ENCODE data around the gene ZNF611. TPM values are rescaled to one million over a fixed set of nuclear protein-coding genes. Genes with fewer than 3 reads are reported as not detected.
"Not testable (repeated sequence)": the region's sequence is repeated elsewhere in the genome, so short reads cannot be mapped to it uniquely, and the experiment has no call there.

The ZNF611 gene
- total RNA-seq, 1 experiment from 2014 or later: 7.5 TPM

DNA sequence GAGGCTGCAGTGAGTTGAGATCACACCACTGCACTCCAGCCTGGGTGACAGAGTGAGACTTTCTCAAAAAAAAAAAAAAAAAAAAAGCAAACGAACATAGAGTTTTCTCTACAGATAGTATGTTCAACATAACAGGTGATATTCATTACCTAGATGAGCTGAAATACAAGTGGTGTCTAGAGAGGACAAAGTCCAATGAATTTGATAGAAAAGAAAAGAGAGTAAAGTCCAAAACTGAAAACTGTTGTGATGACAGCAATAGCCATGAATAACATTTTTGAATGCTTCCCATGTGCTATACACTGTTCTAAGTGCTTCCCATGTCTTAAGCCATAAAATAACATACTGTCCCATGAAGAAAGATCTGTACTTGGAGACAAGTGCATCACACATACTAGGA lies 53.6 kb downstream of the ZNF611 start:
- DNase-seq (ENCODE audit: low spot score): not testable (repeated sequence)

DNA sequence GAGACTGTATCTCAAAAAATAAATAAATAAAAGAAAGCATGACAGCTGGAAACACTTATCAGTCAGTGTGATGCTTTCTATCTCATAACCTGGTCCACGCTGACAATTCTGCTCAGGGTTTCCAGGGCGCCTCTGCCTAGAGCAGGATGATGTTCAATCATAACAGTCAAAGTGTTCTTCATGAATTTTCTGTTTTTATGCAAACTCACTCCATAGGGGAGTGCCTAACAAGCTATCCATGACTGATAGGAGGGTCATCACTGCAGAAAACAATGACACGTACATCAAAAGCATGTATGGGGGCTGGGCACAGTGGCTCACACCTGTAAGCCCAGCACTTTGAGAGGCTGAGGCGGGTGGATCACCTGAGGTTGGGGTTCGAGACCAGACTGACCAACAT lies 55.2 kb downstream of the ZNF611 start:
- DNase-seq (ENCODE audit: low spot score): no peak

DNA sequence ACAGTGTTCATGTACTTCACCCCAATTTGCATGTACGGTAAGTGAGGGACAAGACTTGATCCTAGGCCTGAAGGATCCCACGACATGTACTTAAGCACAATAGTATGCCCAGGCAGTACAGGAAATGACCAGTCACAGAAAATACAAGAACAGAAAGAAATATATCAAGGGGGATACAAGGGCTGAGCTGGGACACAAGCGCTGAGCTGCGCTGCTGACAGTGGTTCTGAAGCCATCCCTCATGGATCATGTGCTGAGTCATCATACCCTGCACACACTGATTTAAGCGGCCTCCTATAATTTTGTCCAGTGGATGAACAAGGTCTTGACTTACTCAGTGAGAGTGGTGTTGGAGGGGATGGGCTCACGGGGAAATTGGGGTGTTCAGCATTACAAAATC lies 59.6 kb downstream of the ZNF611 start:
- not testable (repeated sequence) for DNase-seq (ENCODE audit: low spot score)

DNA sequence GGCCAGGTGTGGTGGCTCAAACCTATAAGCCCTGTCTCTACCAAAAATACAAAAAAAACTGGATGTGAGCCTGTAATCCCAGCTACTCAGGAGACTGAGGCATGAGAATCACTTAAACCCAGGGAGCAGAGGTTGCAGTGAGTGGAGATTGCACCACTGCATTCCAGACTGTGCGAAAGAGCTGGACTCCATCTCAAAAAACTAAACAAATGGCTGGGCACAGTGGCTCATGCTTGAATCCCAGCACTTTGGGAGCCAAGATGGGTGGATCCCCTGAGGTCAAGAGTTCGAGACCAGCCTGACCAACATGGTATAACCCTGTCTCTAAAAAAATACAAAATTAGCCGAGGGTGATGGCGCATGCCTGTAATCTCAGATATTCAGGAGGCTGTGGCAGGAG lies 61.8 kb downstream of the ZNF611 start:
- DNase-seq (ENCODE audit: low spot score): no peak

DNA sequence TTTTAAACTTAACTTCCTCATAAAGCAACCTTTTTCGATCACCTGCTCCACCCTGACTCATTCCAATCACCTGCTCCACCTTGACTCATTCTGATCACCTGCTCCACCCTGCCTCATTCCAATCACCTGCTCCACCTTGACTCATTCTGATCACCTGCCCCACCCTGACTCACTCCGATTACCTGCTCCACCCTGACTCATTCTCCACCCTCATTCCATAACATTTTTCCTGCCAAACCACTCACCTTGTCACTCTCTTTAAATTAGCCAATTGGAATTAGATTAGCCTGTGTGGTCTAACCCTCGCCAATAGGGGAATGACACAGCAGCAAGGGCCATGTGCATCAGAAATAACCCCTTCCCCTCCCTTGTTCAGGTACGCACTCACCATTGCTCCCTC lies 64.8 kb downstream of the ZNF611 start:
- DNase-seq (ENCODE audit: low spot score): no peak

DNA sequence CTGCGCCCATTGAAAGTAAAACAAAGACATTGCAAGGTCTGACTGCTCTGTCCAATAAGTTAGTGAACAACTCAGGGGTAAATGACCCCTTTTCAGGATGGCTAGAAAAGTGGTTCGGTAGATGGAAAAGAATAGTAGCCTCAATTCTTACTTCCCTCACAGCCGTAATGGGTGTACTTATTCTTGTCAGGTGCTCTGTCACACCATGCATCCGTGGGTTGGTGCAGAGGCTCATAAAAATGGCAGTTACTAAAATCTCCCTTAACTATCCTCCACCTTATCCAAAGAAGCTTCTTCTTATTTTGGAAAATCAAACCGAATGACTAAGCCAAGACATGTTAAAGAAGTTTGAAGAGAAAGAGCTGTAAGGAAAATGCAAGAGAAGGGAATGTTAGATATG lies 65.3 kb downstream of the ZNF611 start:
- no peak for DNase-seq (ENCODE audit: low spot score)

DNA sequence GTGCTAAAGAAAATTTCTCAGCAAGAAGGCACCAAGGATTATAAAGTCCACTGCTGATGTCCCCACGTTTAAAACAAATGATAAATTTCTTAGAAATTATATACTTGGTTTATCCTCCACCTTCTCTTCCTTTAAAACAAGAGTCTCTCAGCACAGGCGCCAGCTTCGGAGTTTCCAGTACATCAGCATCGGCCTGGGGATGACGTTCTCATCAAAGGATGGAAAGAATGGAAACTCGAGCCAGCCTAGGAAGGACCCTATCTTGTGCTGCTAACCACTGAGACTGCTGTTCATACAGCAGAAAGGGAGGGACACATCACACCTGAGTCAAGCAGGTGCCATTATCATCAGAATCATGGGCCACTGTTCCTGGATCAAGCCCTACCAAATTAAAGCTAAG lies 66.9 kb downstream of the ZNF611 start:
- no peak for DNase-seq (ENCODE audit: low spot score)

DNA sequence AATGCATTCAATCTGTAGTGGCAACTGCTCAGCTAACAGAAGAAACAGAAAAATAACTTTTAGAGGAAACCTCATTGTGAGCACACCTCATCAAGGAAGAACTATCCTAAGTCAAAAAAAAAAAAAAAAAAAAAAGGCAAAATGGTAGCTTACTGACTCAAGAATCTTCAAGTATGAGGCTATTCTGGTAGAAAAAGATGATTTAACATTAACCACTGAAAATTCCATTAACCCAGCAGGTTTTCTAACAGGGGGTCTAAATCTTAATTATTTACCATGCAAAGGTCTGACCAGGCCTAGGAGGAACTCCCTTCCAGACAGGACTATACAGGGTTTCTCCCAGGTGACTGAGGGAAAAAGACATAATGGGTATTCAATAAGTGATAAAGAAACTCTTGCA lies 68.3 kb downstream of the ZNF611 start:
- DNase-seq (ENCODE audit: low spot score): no peak

DNA sequence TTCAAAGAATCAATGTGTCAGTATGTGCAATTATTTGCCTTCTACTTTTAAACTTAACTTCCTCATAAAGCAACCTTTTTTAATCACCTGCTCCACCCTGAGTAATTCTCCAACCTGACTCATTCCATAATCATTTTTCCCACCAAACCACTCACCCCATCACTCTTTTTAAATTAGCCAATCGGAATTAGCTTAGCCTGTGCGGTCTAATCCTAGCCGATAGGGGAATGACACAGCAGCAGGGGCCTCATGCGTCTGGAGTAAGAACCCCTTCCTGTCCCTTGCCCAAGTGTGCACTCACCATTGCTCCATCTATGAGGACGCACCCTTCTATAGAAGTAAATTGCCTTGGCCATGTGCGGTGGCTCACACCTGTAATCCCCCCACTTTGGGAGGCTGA lies 69.3 kb downstream of the ZNF611 start:
- peak; percentile 66 for DNase-seq (ENCODE audit: low spot score)

DNA sequence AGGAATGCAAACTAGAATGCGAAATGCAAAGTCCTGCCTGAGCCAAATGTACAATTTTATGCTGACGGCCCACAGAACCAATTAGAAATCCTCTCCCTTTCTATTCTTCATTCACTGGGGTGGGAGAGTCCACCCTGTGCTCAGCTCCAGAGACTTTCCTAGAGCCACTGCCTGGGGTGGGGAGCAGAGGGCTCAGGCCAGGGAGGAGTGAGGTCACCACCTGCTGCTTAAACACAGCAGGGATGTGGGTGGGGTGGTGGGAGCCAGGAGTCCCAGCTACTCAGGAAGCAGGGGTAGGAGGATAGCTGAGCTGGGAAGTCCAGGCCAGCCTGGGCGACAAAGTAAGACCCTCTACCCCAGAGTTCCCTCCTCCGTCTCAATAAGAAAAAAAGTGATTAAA lies 69.8 kb downstream of the ZNF611 start:
- DNase-seq (ENCODE audit: low spot score): no peak

DNA sequence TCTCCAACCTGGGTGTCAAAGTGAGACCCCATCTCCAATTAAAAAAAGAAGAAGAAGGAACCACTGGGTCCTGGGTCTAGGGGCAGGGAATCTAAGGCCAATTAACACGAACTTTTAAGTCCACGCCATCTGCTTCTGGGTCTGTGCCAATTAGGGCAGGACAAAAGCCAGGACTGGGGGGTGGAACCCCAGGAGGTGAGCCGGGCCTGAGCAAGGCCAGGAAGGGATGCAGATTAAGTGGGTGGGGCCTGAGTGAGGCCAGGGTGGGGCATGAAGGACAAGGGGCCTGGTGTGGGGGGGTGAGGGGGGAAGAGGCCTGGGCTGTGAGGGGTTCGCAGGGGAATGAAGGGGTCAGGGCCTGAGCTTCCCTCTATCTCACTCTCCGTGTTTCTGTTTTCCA lies 70.4 kb downstream of the ZNF611 start:
- no peak for DNase-seq (ENCODE audit: low spot score)

DNA sequence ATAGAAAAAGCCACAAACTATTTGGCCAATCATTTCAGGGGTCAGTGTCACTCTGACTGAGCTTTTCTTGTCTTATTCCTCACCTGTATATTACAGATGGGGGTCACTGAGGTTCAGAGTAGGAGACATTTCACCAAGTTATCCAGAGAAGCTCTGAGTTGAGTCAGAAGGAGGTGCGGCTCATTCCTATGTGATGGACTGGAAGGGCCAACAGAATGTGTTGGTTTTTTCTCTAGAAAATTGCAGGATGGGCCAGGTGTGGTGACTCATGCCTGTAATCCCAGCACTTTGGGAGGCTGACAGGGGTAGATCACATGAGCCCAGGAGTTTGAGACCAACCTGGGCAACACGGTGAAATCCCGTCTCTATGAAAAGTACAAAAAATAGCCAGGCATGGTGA lies 72.2 kb downstream of the ZNF611 start:
- DNase-seq (ENCODE audit: low spot score): no peak

DNA sequence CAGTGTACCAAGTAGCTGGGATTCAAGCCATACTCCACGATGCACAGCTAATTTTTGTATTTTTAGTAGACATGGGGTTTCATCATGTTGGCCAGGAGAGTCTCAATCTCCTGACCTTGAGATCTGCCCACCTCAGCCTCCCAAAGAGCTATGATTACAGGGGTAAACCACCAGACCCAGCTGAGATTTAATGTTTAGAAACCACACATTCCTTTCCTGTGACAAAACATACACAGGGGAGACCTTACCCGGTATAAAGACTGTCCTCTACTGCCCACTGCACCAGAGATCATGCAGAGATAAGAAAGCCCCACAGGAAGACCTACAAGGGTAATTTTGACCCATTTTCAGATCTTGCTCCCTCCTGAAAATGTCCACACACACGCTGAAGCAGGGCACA lies 73.9 kb downstream of the ZNF611 start:
- DNase-seq (ENCODE audit: low spot score): peak; percentile 28

DNA sequence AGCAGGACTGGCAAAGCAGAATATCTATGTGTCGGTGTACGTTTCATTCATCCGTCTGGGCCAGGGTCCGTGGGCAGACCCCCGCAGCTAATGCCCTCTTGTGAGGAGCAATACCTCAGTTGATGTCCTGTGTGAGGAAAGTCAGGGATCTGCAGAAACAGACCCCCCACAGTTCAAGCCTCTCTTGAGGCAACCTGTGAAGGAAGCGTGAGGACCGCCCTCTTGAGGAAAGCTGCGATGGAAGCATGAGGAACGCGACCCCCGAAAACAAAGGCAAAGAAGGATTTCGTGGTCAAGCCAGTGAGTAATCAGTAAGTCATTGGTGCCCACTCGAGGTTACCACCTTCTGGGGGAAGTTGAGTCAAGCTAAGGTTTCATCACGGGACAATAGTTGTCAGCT lies 75.8 kb downstream of the ZNF611 start:
- DNase-seq (ENCODE audit: low spot score): no peak

DNA sequence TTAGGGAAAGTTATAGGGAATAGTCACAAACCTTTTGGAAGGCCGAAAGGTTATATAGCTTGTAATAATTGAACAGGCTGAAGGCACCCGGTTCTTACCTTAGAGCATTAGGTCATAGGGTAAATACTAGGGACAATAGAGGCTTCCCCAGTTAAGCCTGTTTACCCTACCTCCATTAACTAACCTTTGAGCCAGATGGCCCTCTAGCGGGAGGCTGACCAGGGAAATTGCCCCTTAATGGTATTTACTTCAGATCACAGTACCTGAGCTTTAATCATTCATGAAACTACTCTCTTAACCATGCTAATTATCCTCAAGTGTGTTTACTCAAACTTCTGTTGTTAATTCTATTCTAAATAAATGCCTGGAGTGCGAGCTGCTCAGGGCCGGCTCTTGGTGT lies 76.2 kb downstream of the ZNF611 start:
- DNase-seq (ENCODE audit: low spot score): no peak

DNA sequence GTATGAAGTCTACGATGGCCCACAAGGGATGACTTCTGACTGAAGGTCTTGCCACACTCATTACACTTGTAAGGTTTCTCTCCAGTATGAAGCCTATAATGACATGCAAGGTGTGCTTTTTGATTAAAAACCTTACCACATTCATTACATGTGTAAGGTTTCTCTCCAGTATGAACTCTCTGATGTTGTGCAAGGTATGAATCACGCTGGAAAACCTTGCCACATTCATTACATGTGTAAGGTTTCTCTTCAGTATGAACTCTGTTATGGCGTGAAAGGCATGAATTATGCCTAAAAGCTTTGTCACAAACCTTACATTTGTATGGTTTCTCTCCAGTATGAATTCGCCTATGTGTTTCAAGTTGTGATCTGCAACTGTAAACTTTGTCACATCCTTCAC lies 81.7 kb downstream of the ZNF611 start:
- DNase-seq (ENCODE audit: low spot score): no peak

Other genes starting within 250 kb of the ZNF611 start
- gene ZNF808, start 207.4 kb downstream of the ZNF611 start, total RNA-seq (2014; rRNA removed; shearing (Covaris generic)): 9.1 and 11.6 TPM in 2 replicates
- gene ZNF701, start 164.8 kb downstream of the ZNF611 start, total RNA-seq (2014; rRNA removed; shearing (Covaris generic)): 5.4 and 6.8 TPM in 2 replicates
- gene ZNF83, start 96.7 kb downstream of the ZNF611 start, total RNA-seq (2014; rRNA removed; shearing (Covaris generic)): 23.7 and 35.7 TPM in 2 replicates
- gene ZNF600, start 51.7 kb upstream of the ZNF611 start, total RNA-seq (2014; rRNA removed; shearing (Covaris generic)): 4.4 and 5.8 TPM in 2 replicates
- gene ZNF28, start 86.6 kb upstream of the ZNF611 start, total RNA-seq (2014; rRNA removed; shearing (Covaris generic)): 11.3 and 18.4 TPM in 2 replicates
- 9.4 and 12.7 TPM in 2 replicates for gene ZNF468, start 122.6 kb upstream of the ZNF611 start, total RNA-seq (2014; rRNA removed; shearing (Covaris generic))
- gene ZNF320, start 162.6 kb upstream of the ZNF611 start, total RNA-seq (2014; rRNA removed; shearing (Covaris generic)): 5.0 and 6.8 TPM in 2 replicates
- 7.3 and 7.6 TPM in 2 replicates for gene ZNF888, start 188.4 kb upstream of the ZNF611 start, total RNA-seq (2014; rRNA removed; shearing (Covaris generic))
- gene ZNF816, start 227.8 kb upstream of the ZNF611 start, total RNA-seq (2014; rRNA removed; shearing (Covaris generic)): 15.5 and 17.1 TPM in 2 replicates

All from H4 (cell line).